PC-9 (cell line): Measurements from ENCODE around the gene ASIP. TPM values are rescaled to one million over a fixed set of nuclear protein-coding genes. Genes with fewer than 3 reads are reported as not detected.

ENCODE experiments used
- BruUV-seq: library from RNA; stranded (reverse); fragments of 400-500 nt; replicated peaks from 2 replicates; lab custom pipeline; 2021; lab: Mats Ljungman, UMichigan
- CTCF ChIA-PET: fragments of 300-600 bp; sonication (Branson Sonifier 250); formaldehyde crosslinking; loops from one replicate; lab custom pipeline; 2022; ENCODE audit warnings: antibody characterized with exemption; lab: Charles Lee
- POLR2A ChIA-PET: fragments of 300-600 bp; sonication (Branson Sonifier 250); formaldehyde crosslinking; loops from one replicate; lab custom pipeline; 2022; ENCODE audit warnings: antibody characterized with exemption; ENCODE audit not compliant: unreplicated experiment; lab: Charles Lee
- DNase-seq, 2 experiments: peaks; one replicate each; pipeline versions ENCODE4 v3.0.0 to v3.0.0-alpha.2; 2015 to 2022; ENCODE audit warnings: mixed read lengths in 1 of 2
- H2AFZ ChIP-seq: fragments of 200-600 bp; sonication (generic); 2 replicates; pipeline ENCODE4 v1.8.1; 2017; ENCODE audit warnings: antibody characterized with exemption
- H3F3A ChIP-seq: fragments of 200-600 bp; sonication (generic); 2 replicates; pipeline ENCODE4 v1.8.1; 2017; ENCODE audit warnings: antibody characterized with exemption, mild to moderate bottlenecking, low read depth; ENCODE audit not compliant: insufficient read depth
- H3K27ac ChIP-seq: fragments of 200-600 bp; sonication (generic); 2 replicates; pipeline ENCODE4 v1.6.1; 2016; ENCODE audit warnings: mixed run types
- H3K27me3 ChIP-seq: fragments of 200-600 bp; sonication (generic); 2 replicates; pipeline ENCODE4 v1.6.1; 2016; ENCODE audit warnings: low read depth, mixed run types; ENCODE audit not compliant: insufficient read depth
- H3K36me3 ChIP-seq: fragments of 200-600 bp; sonication (generic); 2 replicates; pipeline ENCODE4 v1.6.1; 2016; ENCODE audit warnings: low read depth, mixed run types
- H3K4me1 ChIP-seq: fragments of 200-600 bp; sonication (generic); replicated peaks from 2 replicates; pipeline ENCODE4 v1.6.1; 2016; ENCODE audit warnings: mixed run types; ENCODE audit not compliant: insufficient read depth
- H3K4me2 ChIP-seq: fragments of 200-600 bp; sonication (generic); 2 replicates; pipeline ENCODE4 v1.6.1; 2017; ENCODE audit warnings: mixed run types
- H3K4me3 ChIP-seq: fragments of 200-600 bp; sonication (generic); 2 replicates; pipeline ENCODE4 v1.6.1; 2016; ENCODE audit warnings: mixed run types
- H3K79me2 ChIP-seq: fragments of 200-600 bp; sonication (generic); 2 replicates; pipeline ENCODE4 v1.6.1; 2017; ENCODE audit warnings: low read depth, mixed run types
- H3K9me2 ChIP-seq: fragments of 200-600 bp; sonication (generic); 2 replicates; pipeline ENCODE4 v1.8.1; 2017; ENCODE audit warnings: mild to moderate bottlenecking; ENCODE audit not compliant: insufficient read depth
- H3K9me3 ChIP-seq: fragments of 200-600 bp; sonication (generic); 2 replicates; pipeline ENCODE4 v1.8.1; 2016; ENCODE audit warnings: low read depth; ENCODE audit not compliant: insufficient read depth
- H4K20me1 ChIP-seq: fragments of 200-600 bp; sonication (generic); 2 replicates; pipeline ENCODE4 v1.8.1; 2017; ENCODE audit not compliant: insufficient read depth
- EZH2 ChIP-seq: fragments of 200-600 bp; sonication (generic); IDR thresholded peaks from 2 replicates; pipeline ENCODE4 v1.8.0; 2017; ENCODE audit warnings: antibody characterized with exemption, low read depth
- intact Hi-C: fragments of 100-400 bp; cut with micrococcal nuclease; formaldehyde crosslinking; loops from one replicate; pipeline ENCODE4 v1.10.0; 2022; ENCODE audit not compliant: unreplicated experiment
- total RNA-seq: library from RNA; stranded (reverse); gene quantifications from 2 replicates; pipeline ENCODE4 v1.2.3, GENCODE V29; 2021
- TF ChIP-seq, protein P1 (sequence below): fragments of 200-600 bp; sonication (generic); conservative IDR thresholded peaks from 2 replicates; pipeline ENCODE4 v1.6.1; 2017; ENCODE audit warnings: mixed run types, antibody characterized with exemption, mild to moderate bottlenecking, moderate library complexity

The ASIP gene
- total RNA-seq, 1 experiment from 2014 or later = not detected

DNA sequence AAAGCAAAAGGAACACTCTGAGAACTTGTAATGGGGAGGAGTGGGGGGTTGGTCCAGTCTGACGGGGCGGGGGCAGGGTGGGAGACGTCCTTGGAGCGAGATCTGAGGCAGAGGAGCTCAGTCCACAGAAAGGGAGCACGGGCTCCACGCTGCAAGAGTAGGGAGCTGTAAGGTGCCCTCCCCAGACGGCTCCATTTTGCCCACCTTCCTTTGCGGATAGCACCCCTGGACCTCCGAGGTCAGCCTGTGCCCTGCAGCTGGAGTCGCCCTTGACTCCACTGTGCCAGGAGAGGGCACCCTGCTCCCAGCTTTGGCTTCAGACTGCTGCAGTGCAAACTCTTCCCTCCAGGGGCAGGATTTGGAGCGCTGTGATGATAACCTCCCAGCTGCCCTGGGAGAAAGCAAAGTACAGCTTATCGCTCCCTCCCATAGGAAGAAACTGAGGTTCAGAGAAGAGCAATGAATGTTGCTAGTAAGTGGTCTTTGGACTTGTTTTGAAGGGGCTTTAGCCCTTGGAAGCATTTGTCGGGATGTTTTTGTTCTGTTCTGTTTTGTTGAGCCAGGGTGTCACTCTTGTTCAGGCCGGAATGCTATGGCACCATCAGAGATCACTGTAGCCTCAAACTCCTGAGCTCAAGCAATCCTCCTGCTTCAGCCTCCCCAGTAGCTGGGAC lies 71.5 kb downstream of the ASIP start:
- H3K27me3 ChIP-seq = no peaks in the 10 kb centered on the region
- no TSS peak for BruUV-seq

DNA sequence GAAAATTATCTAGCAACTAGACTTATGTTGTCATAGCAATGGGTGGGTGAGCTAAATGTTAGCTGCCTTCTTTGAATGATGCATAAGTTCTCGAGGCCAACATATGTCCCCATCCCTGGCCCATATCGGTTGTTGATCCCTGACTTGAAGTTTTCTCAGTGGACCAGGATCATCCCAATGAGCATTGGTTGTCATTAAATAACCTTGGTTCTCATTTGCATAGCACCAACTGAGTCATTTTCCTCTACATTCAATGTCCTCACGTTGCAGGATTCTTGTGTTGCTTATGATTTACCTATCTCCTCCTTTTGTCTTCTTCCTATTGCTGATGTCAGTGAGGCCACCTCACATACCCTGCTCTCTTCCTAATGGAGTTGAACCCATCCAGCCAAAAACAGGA lies 74.0 kb downstream of the ASIP start:
- Histone ChIP-seq H3K4me2 (peak overlapping the region; percentile 16; the same call in 1 of the 2 replicates), H3K4me1 (peaks cover 58% of the 10 kb centered on the region), H3K27ac (peak overlapping the region; percentile 98), H3F3A (peaks cover 37% of the 10 kb centered on the region), H3K36me3 (no peaks in the 10 kb centered on the region), H4K20me1 (no peaks in the 10 kb centered on the region), H3K4me3 (no peak overlapping the region), H3K79me2 (0 out of 2 replicates have a peak, but pooled peaks cover 5% of the 10 kb centered on the region), H3K27me3 (no peaks in the 10 kb centered on the region), H2AFZ (no peak overlapping the region), H3K9me3 (no peaks in the 10 kb centered on the region), H3K9me2 (no peaks in the 10 kb centered on the region)
- DNase-seq = peak in 1 of 2 experiments; percentile 43
- CTCF ChIA-PET = interaction anchor here (1.7 kb wide), 1 partner anchor 55 kb away, joined by 4 read pairs; no protein-coding TSS in a partner anchor
- POLR2A ChIA-PET = interaction anchor here (0.6 to 1.4 kb wide), 3 partner anchors 20 to 48 kb away, joined by 4 to 11 read pairs (median 8); partner anchors contain the start of gene ITCH
- TF ChIP-seq, protein P1, sequence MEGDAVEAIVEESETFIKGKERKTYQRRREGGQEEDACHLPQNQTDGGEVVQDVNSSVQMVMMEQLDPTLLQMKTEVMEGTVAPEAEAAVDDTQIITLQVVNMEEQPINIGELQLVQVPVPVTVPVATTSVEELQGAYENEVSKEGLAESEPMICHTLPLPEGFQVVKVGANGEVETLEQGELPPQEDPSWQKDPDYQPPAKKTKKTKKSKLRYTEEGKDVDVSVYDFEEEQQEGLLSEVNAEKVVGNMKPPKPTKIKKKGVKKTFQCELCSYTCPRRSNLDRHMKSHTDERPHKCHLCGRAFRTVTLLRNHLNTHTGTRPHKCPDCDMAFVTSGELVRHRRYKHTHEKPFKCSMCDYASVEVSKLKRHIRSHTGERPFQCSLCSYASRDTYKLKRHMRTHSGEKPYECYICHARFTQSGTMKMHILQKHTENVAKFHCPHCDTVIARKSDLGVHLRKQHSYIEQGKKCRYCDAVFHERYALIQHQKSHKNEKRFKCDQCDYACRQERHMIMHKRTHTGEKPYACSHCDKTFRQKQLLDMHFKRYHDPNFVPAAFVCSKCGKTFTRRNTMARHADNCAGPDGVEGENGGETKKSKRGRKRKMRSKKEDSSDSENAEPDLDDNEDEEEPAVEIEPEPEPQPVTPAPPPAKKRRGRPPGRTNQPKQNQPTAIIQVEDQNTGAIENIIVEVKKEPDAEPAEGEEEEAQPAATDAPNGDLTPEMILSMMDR = no peak
- TF ChIP-seq EZH2 = no peak
- BruUV-seq = no TSS peak
- intact Hi-C loops = no loop called here

More for the DNA sequence above, 71.5 kb downstream of the ASIP start:
- Histone ChIP-seq H3K4me2 (peak overlapping the region; percentile 60), H3K79me2 (0 out of 2 replicates have a peak, but pooled peaks cover 5% of the 10 kb centered on the region), H3F3A (peaks cover 37% of the 10 kb centered on the region), H3K9me3 (no peaks in the 10 kb centered on the region), H3K9me2 (no peaks in the 10 kb centered on the region), H3K4me3 (no peak overlapping the region), H3K27ac (peak overlapping the region; percentile 98; the same call in 1 of the 2 replicates), H2AFZ (no peak overlapping the region), H3K4me1 (peaks cover 50% of the 10 kb centered on the region), H3K36me3 (no peaks in the 10 kb centered on the region), H4K20me1 (no peaks in the 10 kb centered on the region)
- TF ChIP-seq, protein P1 = peak; percentile 98
- TF ChIP-seq EZH2 = no peak
- CTCF ChIA-PET = interaction anchor here (0.6 to 2.7 kb wide), 25 partner anchors 23 to 457 kb away, joined by 3 to 24 read pairs (median 4); partner anchors contain the start of gene ITCH
- intact Hi-C loops = loop anchor here (1.0 to 5.0 kb wide), 4 partner anchors 110 to 392 kb away; partner anchors contain the start of gene TP53INP2
- peak; percentile 75 to 92 for DNase-seq
- POLR2A ChIA-PET = interaction anchor here (0.6 to 0.7 kb wide), 4 partner anchors 49 to 404 kb away, joined by 4 to 7 read pairs (median 4); no protein-coding TSS in a partner anchor

DNA sequence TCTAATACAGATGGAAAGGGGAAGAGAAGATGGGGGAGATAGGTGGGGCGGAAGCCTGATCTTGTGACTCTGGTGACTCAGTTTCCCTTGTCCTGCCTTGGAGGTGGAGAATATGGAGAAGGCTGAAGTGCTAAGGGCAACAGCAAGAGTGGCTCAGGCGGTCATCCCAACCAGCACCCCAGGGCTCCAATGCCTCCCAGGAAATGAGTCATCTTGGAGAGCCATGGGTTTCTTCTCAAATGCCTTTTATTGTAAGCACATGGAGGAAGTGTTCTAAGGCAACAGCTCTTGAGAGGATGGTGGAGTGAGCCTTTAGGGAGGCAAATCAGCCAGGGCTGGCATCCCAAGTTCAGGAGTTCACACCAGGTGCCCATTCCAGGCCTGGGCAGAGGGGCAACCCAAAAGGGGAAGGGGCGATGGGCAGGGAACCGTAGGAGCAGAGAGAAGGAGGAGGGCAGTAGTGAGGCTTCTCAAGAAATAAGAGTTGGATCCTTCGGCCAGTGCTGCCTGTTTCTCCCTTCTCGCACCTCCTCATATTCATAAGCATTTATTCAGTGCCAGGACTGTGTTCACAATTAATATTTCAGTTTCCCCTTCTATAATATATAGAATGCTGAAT lies 75.1 kb downstream of the ASIP start:
- Histone ChIP-seq H4K20me1 (no peaks in the 10 kb centered on the region), H3F3A (peaks cover 37% of the 10 kb centered on the region), H3K9me2 (no peaks in the 10 kb centered on the region), H3K27ac (peak overlapping the region; percentile 98), H2AFZ (no peak overlapping the region; the same call in 1 of the 2 replicates), H3K4me2 (peak overlapping the region; percentile 35), H3K79me2 (0 out of 2 replicates have a peak, but pooled peaks cover 5% of the 10 kb centered on the region), H3K9me3 (no peaks in the 10 kb centered on the region), H3K4me3 (no peak overlapping the region), H3K27me3 (no peaks in the 10 kb centered on the region), H3K4me1 (peaks cover 52% of the 10 kb centered on the region), H3K36me3 (no peaks in the 10 kb centered on the region)
- ChIA-PET CTCF (no interaction called here), POLR2A (interaction anchor here (0.7 kb wide), 1 partner anchor 75 kb away, joined by 3 read pairs; no protein-coding TSS in a partner anchor)
- no peak for TF ChIP-seq EZH2
- TF ChIP-seq, protein P1 = no peak
- no TSS peak for BruUV-seq
- intact Hi-C loops = no loop called here
- DNase-seq = peak; percentile 57 to 89
